MCF 10A (cell line): ENCODE data around the gene CNOT6L. TPM values are rescaled to one million over a fixed set of nuclear protein-coding genes. Genes with fewer than 3 reads are reported as not detected.

Source experiments
- BruUV-seq: library from RNA; stranded (reverse); fragments of 400-500 nt; replicated peaks from 2 replicates; lab custom pipeline; 2021; lab: Mats Ljungman, UMichigan
- CTCF ChIA-PET: fragments of 300-600 bp; sonication (Branson Sonifier 250); formaldehyde crosslinking; extraction: SDS; loops from one replicate; lab custom pipeline; 2021; ENCODE audit warnings: antibody characterized with exemption, inconsistent platforms; lab: Yijun Ruan, JAX
- POLR2A ChIA-PET: fragments of 300-600, 350-650 bp; sonication (Branson Sonifier 250); formaldehyde crosslinking; extraction: SDS; loops from one replicate; lab custom pipeline; 2020; ENCODE audit warnings: antibody characterized with exemption, inconsistent platforms; lab: Yijun Ruan, JAX
- DNase-seq: peaks from one replicate; pipeline ENCODE4 v3.0.0-alpha.2; 2018; ENCODE audit not compliant: unreplicated experiment
- H3K27ac Mint-ChIP-seq: one replicate; pipeline ENCODE4 v1.8.0; 2022; ENCODE audit warnings: mild to moderate bottlenecking, low read depth, mixed read lengths; ENCODE audit not compliant: unreplicated experiment
- H3K27me3 Mint-ChIP-seq: one replicate; pipeline ENCODE4 v1.8.0; 2022; ENCODE audit warnings: mixed read lengths; ENCODE audit not compliant: insufficient read depth, unreplicated experiment
- H3K36me3 Mint-ChIP-seq: one replicate; pipeline ENCODE4 v1.8.0; 2022; ENCODE audit warnings: mild to moderate bottlenecking, moderate library complexity, mixed read lengths; ENCODE audit not compliant: insufficient read depth, unreplicated experiment
- H3K4me1 Mint-ChIP-seq: one replicate; pipeline ENCODE4 v1.8.0; 2022; ENCODE audit warnings: mixed read lengths; ENCODE audit not compliant: insufficient read depth, unreplicated experiment
- H3K4me3 Mint-ChIP-seq: one replicate; pipeline ENCODE4 v1.8.0; 2022; ENCODE audit warnings: mild to moderate bottlenecking, moderate library complexity, mixed read lengths; ENCODE audit not compliant: unreplicated experiment
- H3K9me3 Mint-ChIP-seq: one replicate; pipeline ENCODE4 v1.8.0; 2022; ENCODE audit warnings: mixed read lengths; ENCODE audit not compliant: unreplicated experiment
- intact Hi-C: fragments of 100-400 bp; cut with micrococcal nuclease; formaldehyde crosslinking; loops from 2 replicates; pipeline ENCODE4 v1.14.1; 2022
- total RNA-seq: library from RNA; stranded (reverse); gene quantifications from 2 replicates; pipeline ENCODE4 v1.2.3, GENCODE V29; 2022
- TF ChIP-seq, protein P1 (sequence below): fragments of 200-600 bp; IDR thresholded peaks from one replicate; pipeline ENCODE4 v1.8.0; 2022; ENCODE audit warnings: antibody characterized with exemption, mild to moderate bottlenecking; ENCODE audit not compliant: unreplicated experiment

The CNOT6L gene
- total RNA-seq, 1 experiment from 2014 or later = 47.3 TPM

DNA sequence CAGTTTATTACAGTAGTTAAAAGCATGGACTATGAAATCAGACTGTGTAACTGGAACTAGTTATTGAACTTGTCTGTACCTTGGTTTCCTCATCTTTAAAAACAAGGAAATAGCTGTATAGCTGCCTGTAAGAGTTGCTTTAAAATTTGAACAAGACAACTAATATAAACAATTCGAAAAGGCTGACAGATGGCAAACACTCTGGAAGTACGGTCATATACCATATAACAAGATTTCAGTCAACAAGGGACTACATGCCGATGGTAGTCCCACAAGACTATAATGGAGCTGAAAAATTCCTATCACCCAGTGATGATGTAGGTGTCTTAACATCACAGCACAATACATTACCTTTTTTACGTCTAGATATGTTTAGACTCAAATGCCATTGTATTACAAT is 78.7 kb downstream of the CNOT6L start:
- CTCF ChIA-PET = interaction anchor here (1.2 kb wide), 1 partner anchor 163 kb away, joined by 5 read pairs; no protein-coding TSS in a partner anchor
- peaks cover 31% of the 10 kb centered on the region for H3K36me3 Mint-ChIP-seq

DNA sequence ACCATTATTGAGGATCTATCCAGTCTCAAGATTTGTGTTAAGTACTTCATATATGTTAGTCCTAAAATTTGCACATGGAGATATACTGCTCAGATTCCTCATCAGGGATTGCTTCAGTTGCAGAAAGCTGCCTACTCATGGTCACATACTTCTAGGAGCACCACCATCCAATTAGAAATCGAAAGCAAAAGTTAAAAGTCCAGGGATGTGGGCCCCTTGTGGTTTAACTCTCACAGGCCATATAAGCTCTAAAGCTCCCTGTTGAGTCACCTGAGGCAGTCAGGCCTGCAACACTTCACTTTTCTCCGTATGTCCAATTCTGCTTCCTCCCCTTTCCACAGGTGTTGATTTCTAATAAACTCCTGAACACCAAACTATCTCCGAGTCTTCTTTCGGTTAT is 84.2 kb downstream of the CNOT6L start:
- Mint-ChIP-seq H3K4me3 (no peak overlapping the region), H3K27me3 (no peaks in the 10 kb centered on the region), H3K9me3 (no peaks in the 10 kb centered on the region), H3K27ac (no peak overlapping the region), H3K4me1 (peaks cover 5% of the 10 kb centered on the region), H3K36me3 (peaks cover 25% of the 10 kb centered on the region)
- CTCF ChIA-PET = no interaction called here
- DNase-seq = peak; percentile 38
- no TSS peak for BruUV-seq
- TF ChIP-seq, protein P1, sequence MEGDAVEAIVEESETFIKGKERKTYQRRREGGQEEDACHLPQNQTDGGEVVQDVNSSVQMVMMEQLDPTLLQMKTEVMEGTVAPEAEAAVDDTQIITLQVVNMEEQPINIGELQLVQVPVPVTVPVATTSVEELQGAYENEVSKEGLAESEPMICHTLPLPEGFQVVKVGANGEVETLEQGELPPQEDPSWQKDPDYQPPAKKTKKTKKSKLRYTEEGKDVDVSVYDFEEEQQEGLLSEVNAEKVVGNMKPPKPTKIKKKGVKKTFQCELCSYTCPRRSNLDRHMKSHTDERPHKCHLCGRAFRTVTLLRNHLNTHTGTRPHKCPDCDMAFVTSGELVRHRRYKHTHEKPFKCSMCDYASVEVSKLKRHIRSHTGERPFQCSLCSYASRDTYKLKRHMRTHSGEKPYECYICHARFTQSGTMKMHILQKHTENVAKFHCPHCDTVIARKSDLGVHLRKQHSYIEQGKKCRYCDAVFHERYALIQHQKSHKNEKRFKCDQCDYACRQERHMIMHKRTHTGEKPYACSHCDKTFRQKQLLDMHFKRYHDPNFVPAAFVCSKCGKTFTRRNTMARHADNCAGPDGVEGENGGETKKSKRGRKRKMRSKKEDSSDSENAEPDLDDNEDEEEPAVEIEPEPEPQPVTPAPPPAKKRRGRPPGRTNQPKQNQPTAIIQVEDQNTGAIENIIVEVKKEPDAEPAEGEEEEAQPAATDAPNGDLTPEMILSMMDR = no peak
- POLR2A ChIA-PET = interaction anchor here (0.6 to 1.3 kb wide), 2 partner anchors 127 to 254 kb away, joined by 3 to 4 read pairs; partner anchors contain the start of gene MRPL1
- intact Hi-C loops = no loop called here

More for the DNA sequence above, 78.7 kb downstream of the CNOT6L start:
- DNase-seq = no peak
- Mint-ChIP-seq H3K9me3 (no peaks in the 10 kb centered on the region), H3K27ac (no peak overlapping the region), H3K4me1 (peaks cover 7% of the 10 kb centered on the region), H3K27me3 (no peaks in the 10 kb centered on the region), H3K4me3 (no peak overlapping the region)
- intact Hi-C loops = loop anchor here (10.0 kb wide), 1 partner anchor 74 kb away; the partner anchor contains the start of gene CNOT6L
- TF ChIP-seq, protein P1 = no peak
- no TSS peak for BruUV-seq
- POLR2A ChIA-PET = interaction anchor here (1.1 to 2.8 kb wide), 5 partner anchors 9 to 122 kb away, joined by 3 to 24 read pairs (median 8); partner anchors contain the start of genes CNOT6L and MRPL1

DNA sequence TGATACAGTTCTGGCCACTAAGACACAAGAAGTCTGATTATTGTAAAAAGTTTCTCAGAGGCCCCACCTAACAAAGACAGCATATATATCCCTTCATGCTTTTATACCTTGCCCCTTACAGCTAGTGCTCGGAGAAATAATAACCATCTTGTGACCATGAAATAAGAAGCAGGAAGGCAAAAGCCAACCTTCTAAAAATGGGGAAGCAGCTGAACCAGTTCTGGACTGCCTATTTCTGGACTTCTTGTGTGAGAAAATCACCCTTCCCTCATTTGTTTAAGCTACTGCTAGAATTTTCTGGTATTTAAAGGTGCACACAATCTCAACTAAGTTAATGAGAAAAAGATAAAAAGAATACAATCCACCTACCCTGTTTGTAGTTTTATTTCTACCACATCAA is 87.5 kb downstream of the CNOT6L start:
- H3K27me3 Mint-ChIP-seq = no peaks in the 10 kb centered on the region
- ChIA-PET POLR2A (interaction anchor here (0.7 to 1.7 kb wide), 4 partner anchors 8 to 88 kb away, joined by 3 to 4 read pairs (median 4); no protein-coding TSS in a partner anchor), CTCF (interaction anchor here (0.6 kb wide), 1 partner anchor 374 kb away, joined by 3 read pairs; no protein-coding TSS in a partner anchor)
- no peak for DNase-seq
- no TSS peak for BruUV-seq
- peaks cover 20% of the 10 kb centered on the region for H3K36me3 Mint-ChIP-seq
- H3K4me1 Mint-ChIP-seq = peaks cover 5% of the 10 kb centered on the region
- H3K27ac Mint-ChIP-seq = no peak overlapping the region
- intact Hi-C loops = no loop called here
- H3K9me3 Mint-ChIP-seq = no peaks in the 10 kb centered on the region
- no peak overlapping the region for H3K4me3 Mint-ChIP-seq
- TF ChIP-seq, protein P1 = no peak

DNA sequence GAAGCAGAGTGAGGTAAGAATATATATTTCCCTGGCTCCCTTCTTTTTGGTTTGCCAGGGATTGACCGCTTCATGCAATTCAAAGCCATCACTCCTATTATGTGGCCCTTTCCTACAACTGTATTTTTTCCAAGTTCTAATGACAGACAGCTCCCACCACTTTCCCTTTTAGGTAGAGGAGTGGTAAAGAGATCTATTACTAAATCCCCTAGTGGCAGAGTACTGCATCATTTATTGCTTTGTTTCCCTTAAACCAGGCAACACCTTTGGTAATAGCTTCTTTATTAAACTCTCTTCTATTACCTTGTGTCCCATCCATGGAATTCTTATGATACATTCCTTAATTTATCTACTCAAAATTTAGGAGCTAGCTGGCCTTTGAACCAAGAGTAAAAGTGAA is 90.7 kb downstream of the CNOT6L start:
- POLR2A ChIA-PET = interaction anchor here (1.1 to 1.7 kb wide), 4 partner anchors 12 to 133 kb away, joined by 3 to 5 read pairs (median 4); no protein-coding TSS in a partner anchor
- TF ChIP-seq, protein P1 = no peak
- CTCF ChIA-PET = no interaction called here
- intact Hi-C loops = no loop called here
- no peak overlapping the region for H3K27ac Mint-ChIP-seq
- no peaks in the 10 kb centered on the region for H3K9me3 Mint-ChIP-seq
- no peak overlapping the region for H3K4me3 Mint-ChIP-seq
- no peaks in the 10 kb centered on the region for H3K27me3 Mint-ChIP-seq
- no peaks in the 10 kb centered on the region for H3K4me1 Mint-ChIP-seq
- no peak for DNase-seq
- peaks cover 45% of the 10 kb centered on the region for H3K36me3 Mint-ChIP-seq
- BruUV-seq = no TSS peak
